Liver (tissue), 3 donors: ENCODE data around the gene MCTP1.

ENCODE experiments used
- CTCF ChIP-seq: fragments of 150-350 bp; IDR thresholded peaks from 2 replicates; pipeline ENCODE4 v1.5.1; 2017; ENCODE audit warnings: improper control_type of control experiment, low read depth, low read length; ENCODE audit not compliant: missing input control
- EGR1 ChIP-seq, 2 donors: IDR thresholded peaks; 2 replicates each; pipeline ENCODE4 v1.6.1; 2016 to 2018; ENCODE audit warnings: antibody characterized with exemption in 2 of 2, low read depth in 2 of 2
- GABPA ChIP-seq, 2 donors: IDR thresholded peaks in 1 of 2; conservative IDR thresholded peaks in 1 of 2; 2 replicates each; pipeline ENCODE4 v1.6.1; 2016; ENCODE audit warnings: antibody characterized with exemption in 2 of 2, mild to moderate bottlenecking in 1 of 2, moderate library complexity in 1 of 2
- donor health status: healthy.
- donor health status: healthy.

- TF ChIP-seq CTCF (no peak), EGR1 (IDR thresholded peaks at IDR 0.05; ENCODE audit: low read depth in 2 of 2) (no peak), GABPA (IDR thresholded peaks at IDR 0.05 in 1 of 2, conservative IDR thresholded peaks at IDR 0.05 in 1 of 2) (no peak)
Observed at GRCh38 chr5:94793816-94794198, 491.1 kb downstream of the MCTP1 start.
